HG03064 (cell line): ENCODE measurements around the gene OR10G8.

Experiments
- ATAC-seq: cut with Tn5 transposase; IDR thresholded peaks from one replicate; pipeline ENCODE4 v1.9.1; 2021; ENCODE audit warnings: low read depth; ENCODE audit not compliant: unreplicated experiment

Gene OR10G8

DNA sequence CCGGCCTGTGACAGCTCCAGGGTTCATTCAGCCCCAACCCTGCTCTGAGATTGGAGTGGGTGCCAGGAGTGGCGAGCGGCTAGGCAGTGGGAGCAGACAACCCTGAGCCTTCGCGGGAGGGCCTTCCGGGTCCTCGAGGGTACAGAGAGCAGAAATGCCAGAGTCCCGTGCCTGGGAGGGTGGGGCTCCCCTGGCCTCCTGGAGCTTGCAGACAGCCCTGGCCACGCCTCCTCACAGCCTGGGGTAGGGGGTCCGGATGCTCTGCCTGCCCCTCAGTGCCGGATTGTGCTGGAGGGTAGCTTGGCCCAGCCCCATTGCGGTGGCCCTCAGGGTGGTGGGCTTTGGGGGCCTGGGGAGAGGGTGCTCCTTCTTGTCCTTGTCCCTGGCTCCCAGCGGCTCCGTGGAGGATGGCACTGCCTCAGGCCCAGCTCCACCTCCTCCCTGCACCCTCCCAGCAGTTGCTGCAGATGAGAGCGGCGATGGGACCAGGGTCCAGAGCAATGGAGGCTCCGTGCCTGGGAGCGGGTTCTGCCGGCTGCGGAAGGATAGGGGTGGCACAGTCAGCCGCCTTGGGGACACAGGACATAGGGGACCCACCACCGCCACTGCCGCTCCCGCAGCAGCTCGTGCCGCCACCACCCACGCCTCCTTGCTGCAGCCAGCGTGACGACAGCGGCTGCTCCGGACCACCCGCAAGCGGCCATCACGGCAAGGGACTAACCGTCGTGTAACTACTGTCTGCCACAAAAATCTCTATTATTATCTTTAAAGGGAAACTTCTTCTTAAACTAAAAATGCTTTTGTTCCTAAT is 49.4 kb downstream of the OR10G8 start:
- ATAC-seq: no peak

- no peak for ATAC-seq
Measured at GRCh38 chr11:124077266-124077665, 50.7 kb downstream of the OR10G8 start.

DNA sequence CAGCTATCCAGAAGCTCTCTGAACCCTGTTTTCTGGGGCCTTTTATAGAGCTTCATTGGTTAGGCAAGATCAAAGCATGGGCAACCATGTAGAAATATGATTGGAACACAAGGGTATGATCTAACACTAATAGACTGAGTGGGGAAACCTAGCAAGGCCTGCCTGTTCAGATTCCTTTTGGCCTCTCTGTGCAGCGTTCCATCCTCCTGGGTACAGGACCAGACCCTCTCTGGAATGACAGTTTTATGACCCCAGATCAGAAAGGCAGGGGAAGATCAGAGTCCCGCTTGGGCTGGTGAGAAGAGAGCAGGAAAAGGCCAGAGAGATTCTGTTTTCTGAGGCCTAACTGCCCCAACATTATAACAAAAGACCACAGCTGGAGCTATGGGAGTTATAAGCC is 52.0 kb downstream of the OR10G8 start:
- ATAC-seq: no peak

DNA sequence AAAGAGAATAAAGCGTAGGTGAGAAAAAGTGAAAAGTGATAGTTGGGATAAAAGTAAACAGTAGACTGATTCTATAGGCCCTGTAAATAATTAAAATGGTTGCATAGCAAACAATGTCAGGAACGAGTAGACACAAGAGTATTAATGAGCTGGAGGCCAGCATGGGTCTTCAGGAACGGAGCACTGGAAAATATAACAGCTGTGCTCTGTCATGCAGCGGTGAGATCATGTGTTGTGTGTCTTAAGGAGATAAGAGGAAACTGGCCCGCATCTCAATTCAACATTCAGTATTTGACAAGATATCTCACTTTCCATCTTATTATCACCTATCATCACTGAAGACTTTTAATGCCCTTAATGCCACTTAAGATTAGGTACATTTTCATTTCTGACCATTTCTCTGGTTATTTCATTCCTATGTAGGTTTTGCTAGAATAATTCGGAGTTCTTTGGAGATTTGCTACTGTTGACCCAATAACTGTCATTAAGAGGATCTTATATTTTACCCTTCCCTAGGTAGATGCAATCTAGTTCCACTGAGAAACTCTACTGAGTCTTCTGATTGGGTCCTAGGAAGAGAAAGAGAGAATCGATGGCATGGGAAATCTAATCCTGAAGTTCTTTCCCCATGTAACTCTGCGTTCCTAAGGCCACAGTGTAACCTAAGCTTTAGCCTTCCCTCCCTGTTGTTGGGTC is 53.2 kb downstream of the OR10G8 start:
- ATAC-seq: no peak
